HL-60 (cell line): ENCODE measurements around the gene XK.

ENCODE experiments used
- DNase-seq, 2 experiments: peaks; one replicate each; pipeline ENCODE4 v3.0.0-alpha.2; 2010 to 2020; ENCODE audit warnings: low read depth in 1 of 2, low spot score in 1 of 2
- H3K27ac ChIP-seq: fragments of 250-450 bp; sonication (Bioruptor Pico); replicated peaks from 2 replicates; pipeline ENCODE4 v1.5.1; 2020; ENCODE audit warnings: mild to moderate bottlenecking, moderate library complexity
- H3K27me3 ChIP-seq: fragments of 250-450 bp; sonication (Bioruptor Pico); 2 replicates; pipeline ENCODE4 v1.5.1; 2021; ENCODE audit warnings: mild to moderate bottlenecking, moderate library complexity; ENCODE audit not compliant: insufficient read depth, poor library complexity, severe bottlenecking
- H3K4me3 ChIP-seq: replicated peaks from 2 replicates; pipeline ENCODE4 v1.5.1; 2011; ENCODE audit warnings: mild to moderate bottlenecking, control low read depth, low read length; ENCODE audit not compliant: insufficient read depth
- CTCF ChIP-seq: IDR thresholded peaks from one replicate; pipeline ENCODE4 v1.5.1; 2011; ENCODE audit warnings: low read length, control low read depth, inconsistent platforms; ENCODE audit not compliant: insufficient read depth
- GABPA ChIP-seq: IDR thresholded peaks from 2 replicates; pipeline ENCODE4 v1.6.1; 2012; ENCODE audit warnings: low read depth
- POLR2AphosphoS5 ChIP-seq: IDR thresholded peaks from 2 replicates; pipeline ENCODE4 v1.6.1; 2012; ENCODE audit warnings: low read depth
- REST ChIP-seq: IDR thresholded peaks from 2 replicates; pipeline ENCODE4 v1.6.1; 2012; ENCODE audit warnings: low read depth; ENCODE audit not compliant: insufficient replicate concordance
- SPI1 ChIP-seq: IDR thresholded peaks from 2 replicates; pipeline ENCODE4 v1.6.1; 2012; ENCODE audit warnings: low read depth, mild to moderate bottlenecking, borderline replicate concordance

The XK gene

DNA sequence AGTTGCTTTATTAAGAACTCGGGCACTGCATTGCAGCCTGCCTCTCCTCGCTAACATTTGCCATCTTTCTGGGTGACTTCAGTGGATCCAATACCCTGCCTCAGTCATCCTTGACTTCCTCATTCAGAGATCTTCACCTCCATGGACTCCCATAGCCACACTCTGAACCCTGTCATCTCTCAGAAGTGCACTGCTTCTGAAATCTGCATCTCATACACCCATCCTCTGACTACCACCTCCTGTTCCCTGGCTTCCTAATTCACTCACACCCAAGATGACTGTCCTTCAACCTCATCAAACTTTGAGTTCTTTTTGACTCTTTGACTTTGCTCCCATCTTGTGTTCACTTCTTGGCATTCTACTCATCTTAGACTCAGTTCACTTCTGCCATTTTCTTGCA, 68.9 kb downstream of the XK start:
- Histone ChIP-seq H3K27ac (peak overlapping the region; percentile 90), H3K27me3 (no peaks in the 10 kb centered on the region), H3K4me3 (no peak overlapping the region)
- peak in 1 of 2 experiments; percentile 14 for DNase-seq
- TF ChIP-seq CTCF (no peak), GABPA (no peak), SPI1 (no peak), POLR2AphosphoS5 (no peak), REST (no peak)

- Histone ChIP-seq H3K27ac (peak overlapping the region; percentile 90), H3K27me3 (no peaks in the 10 kb centered on the region), H3K4me3 (no peak overlapping the region)
- TF ChIP-seq GABPA, result peak; percentile 50; the same call in 1 of the 2 replicates
- no peak for TF ChIP-seq CTCF
- peak; percentile 85 for TF ChIP-seq POLR2AphosphoS5
- peak; percentile 96 for TF ChIP-seq SPI1
- DNase-seq, result peak; percentile 66 to 93
Measured at GRCh38 chrX:37755025-37755424, 69.4 kb downstream of the XK start.

GRCh38 chrX:37757082-37757481, 71.5 kb downstream of the XK start:
- no peak overlapping the region for H3K4me3 ChIP-seq
- H3K27ac ChIP-seq, result peak overlapping the region; percentile 90
- no peaks in the 10 kb centered on the region for H3K27me3 ChIP-seq
- DNase-seq, result no peak
- TF ChIP-seq GABPA, result no peak

- TF ChIP-seq GABPA (no peak), POLR2AphosphoS5 (no peak), REST (no peak), SPI1 (no peak)
- no peak overlapping the region for H3K4me3 ChIP-seq
- no peak for DNase-seq
Measured at GRCh38 chrX:37759351-37759750, 73.8 kb downstream of the XK start.

GRCh38 chrX:37759878-37760418, 74.4 kb downstream of the XK start:
- no peak overlapping the region for H3K4me3 ChIP-seq
- no peak overlapping the region for H3K27ac ChIP-seq
- no peak for DNase-seq
- TF ChIP-seq REST (no peak), GABPA (no peak), CTCF (no peak)
- H3K27me3 ChIP-seq, result no peaks in the 10 kb centered on the region

More at GRCh38 chrX:37759351-37759750, 73.8 kb downstream of the XK start:
- no peaks in the 10 kb centered on the region for H3K27me3 ChIP-seq
- no peak overlapping the region for H3K27ac ChIP-seq
